ENCODE measurements around the gene CYTIP. TPM values are rescaled to one million over a fixed set of nuclear protein-coding genes. Genes with fewer than 3 reads are reported as not detected.

The CYTIP gene
- total RNA-seq, 5 donors from 2014 or later (not counting 1 experiment from before 2014, with no cell fraction given): 264 to 465 (median 273) TPM

DNA sequence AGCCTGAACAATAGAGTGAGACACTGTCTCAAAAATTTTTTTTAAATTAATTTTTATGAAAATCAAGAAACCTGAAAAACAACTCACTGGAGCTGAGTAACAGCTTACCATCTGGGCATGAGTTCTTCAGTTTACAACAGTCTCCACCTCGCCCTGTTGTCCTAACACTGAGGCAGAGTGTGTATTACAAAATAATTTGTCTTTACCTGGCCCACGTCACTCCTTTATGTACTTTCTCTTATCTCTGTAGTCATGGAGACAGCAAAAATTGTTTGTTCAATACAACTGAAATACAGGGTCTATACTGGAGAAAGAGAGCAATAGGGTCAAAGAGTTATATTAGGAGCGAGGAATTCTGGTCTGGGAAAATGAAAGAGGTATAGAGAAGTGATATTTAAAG lies 48.1 kb downstream of the CYTIP start:
- Mint-ChIP-seq H3K4me1 (peaks cover 5 to 14% (median 13%) of the 10 kb centered on the region in 3 donors), H3K27ac (no peak overlapping the region), H3K4me3 (no peak overlapping the region), H3K27me3 (no peaks in the 10 kb centered on the region), H3K9me3 (peaks cover 15 to 39% (median 28%) of the 10 kb centered on the region in 3 donors), H3K36me3 (peaks cover 41% of the 10 kb centered on the region)
- no peak overlapping the region for H3K27ac ChIP-seq (ENCODE audit: low read length)
- H3K9me3 ChIP-seq: no peaks in the 10 kb centered on the region
- ChIA-PET POLR2A (interaction anchor here (0.6 to 1.2 kb wide), 2 partner anchors 19 to 588 kb away, joined by 3 read pairs; no protein-coding TSS in a partner anchor), CTCF (no interaction called here)
- H3K4me3 ChIP-seq (ENCODE audit: control insufficient read depth in 1 of 2, extremely low read depth in 1 of 2, low read length in 1 of 2): no peak overlapping the region
- no peaks in the 10 kb centered on the region for H3K36me3 ChIP-seq (ENCODE audit: control insufficient read depth in 2 of 2, extremely low read depth in 1 of 2, insufficient read depth in 1 of 2, low read length in 1 of 2)
- no peaks in the 10 kb centered on the region for H3K4me1 ChIP-seq (ENCODE audit: control insufficient read depth in 1 of 2, extremely low read depth in 1 of 2, insufficient read depth in 2 of 2, low read length in 2 of 2)
- no peak for DNase-seq
- peak in 1 of 4 experiments; percentile 57 for ATAC-seq (replicated peaks in 1 of 4)
- no peaks in the 10 kb centered on the region for H3K27me3 ChIP-seq (replicated peaks in 1 of 2; ENCODE audit: control insufficient read depth in 2 of 2, extremely low read depth in 1 of 2, insufficient read depth in 2 of 2, low read length in 1 of 2)
- WGBS (ENCODE audit: insufficient coverage): 100% methylated on average over 2 of the region's 3 CpGs

DNA sequence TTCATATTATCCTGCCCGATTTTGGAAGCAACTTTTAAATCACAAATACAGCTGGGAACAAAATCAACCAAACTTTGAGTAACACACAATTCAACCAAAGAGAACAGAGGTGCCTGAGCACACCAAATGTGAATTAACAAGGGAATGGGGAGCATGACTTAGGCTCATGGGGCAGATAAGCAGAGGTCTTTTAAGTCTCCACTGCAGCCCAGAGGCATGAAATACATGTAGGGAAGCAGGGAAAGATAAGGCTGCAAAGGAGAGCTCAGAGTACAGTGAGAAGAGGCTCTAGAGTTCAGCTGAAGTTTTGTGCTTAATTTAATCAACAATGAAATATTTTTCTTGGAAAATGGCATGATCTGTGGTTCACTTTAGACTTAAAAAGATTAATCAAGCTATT lies 49.0 kb downstream of the CYTIP start:
- Histone ChIP-seq H3K9me3 (no peaks in the 10 kb centered on the region), H3K36me3 (ENCODE audit: control insufficient read depth in 2 of 2, extremely low read depth in 1 of 2, insufficient read depth in 1 of 2, low read length in 1 of 2) (no peaks in the 10 kb centered on the region), H3K4me1 (ENCODE audit: control insufficient read depth in 1 of 2, extremely low read depth in 1 of 2, insufficient read depth in 2 of 2, low read length in 2 of 2) (no peaks in the 10 kb centered on the region), H3K27ac (ENCODE audit: low read length) (no peak overlapping the region), H3K27me3 (replicated peaks in 1 of 2; ENCODE audit: control insufficient read depth in 2 of 2, extremely low read depth in 1 of 2, insufficient read depth in 2 of 2, low read length in 1 of 2) (no peaks in the 10 kb centered on the region), H3K4me3 (ENCODE audit: control insufficient read depth in 1 of 2, extremely low read depth in 1 of 2, low read length in 1 of 2) (no peak overlapping the region)
- ChIA-PET CTCF (no interaction called here), POLR2A (interaction anchor here in 1 of 2 donors (1.2 kb wide), 1 partner anchor 20 kb away, joined by 3 read pairs; no protein-coding TSS in a partner anchor)
- no CpG with 5 or more reads among the region's 1 CpG for WGBS (ENCODE audit: insufficient coverage)
- no peak overlapping the region for H3K27ac Mint-ChIP-seq
- peaks cover 39% of the 10 kb centered on the region for H3K36me3 Mint-ChIP-seq
- peaks cover 13 to 40% (median 23%) of the 10 kb centered on the region in 3 donors for H3K9me3 Mint-ChIP-seq
- H3K4me3 Mint-ChIP-seq: no peak overlapping the region
- DNase-seq (no peak), ATAC-seq (replicated peaks in 1 of 4) (no peak)
- H3K4me1 Mint-ChIP-seq: peaks cover 2 to 10% (median 7%) of the 10 kb centered on the region in 3 donors
- no peaks in the 10 kb centered on the region for H3K27me3 Mint-ChIP-seq

DNA sequence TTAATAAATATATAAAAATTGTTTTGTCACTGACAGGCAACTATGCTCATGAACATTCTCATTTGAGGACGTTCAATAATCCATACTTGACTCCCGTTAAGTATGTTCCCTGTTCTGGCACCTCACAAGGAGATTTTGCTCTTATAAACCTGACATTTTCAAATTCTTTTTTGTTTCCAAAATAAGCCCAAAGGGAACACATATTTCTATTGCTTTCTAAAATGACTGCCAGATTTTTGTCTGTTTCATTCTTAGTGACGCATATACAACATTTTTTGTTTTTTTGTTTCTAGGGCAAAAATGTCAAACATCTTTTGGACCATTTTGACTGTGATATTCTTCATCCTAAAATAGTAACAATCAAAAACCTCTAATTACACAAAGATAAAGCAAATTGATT lies 50.5 kb downstream of the CYTIP start:
- H3K4me1 Mint-ChIP-seq: peaks cover 8 to 18% (median 18%) of the 10 kb centered on the region in 3 donors
- peaks cover 25 to 41% (median 25%) of the 10 kb centered on the region in 3 donors for H3K9me3 Mint-ChIP-seq
- CTCF ChIA-PET: no interaction called here
- H3K36me3 ChIP-seq (ENCODE audit: control insufficient read depth in 2 of 2, extremely low read depth in 1 of 2, insufficient read depth in 1 of 2, low read length in 1 of 2): no peaks in the 10 kb centered on the region
- DNase-seq: no peak
- no peaks in the 10 kb centered on the region for H3K4me1 ChIP-seq (ENCODE audit: control insufficient read depth in 1 of 2, extremely low read depth in 1 of 2, insufficient read depth in 2 of 2, low read length in 2 of 2)
- no peak overlapping the region for H3K27ac Mint-ChIP-seq
- 100% methylated on average over 2 of the region's 3 CpGs for WGBS (ENCODE audit: insufficient coverage)
- no peaks in the 10 kb centered on the region for H3K27me3 ChIP-seq (replicated peaks in 1 of 2; ENCODE audit: control insufficient read depth in 2 of 2, extremely low read depth in 1 of 2, insufficient read depth in 2 of 2, low read length in 1 of 2)
- H3K9me3 ChIP-seq: no peaks in the 10 kb centered on the region
- POLR2A ChIA-PET: interaction anchor here in 1 of 2 donors (0.7 kb wide), 1 partner anchor 99 kb away, joined by 3 read pairs; no protein-coding TSS in a partner anchor
- no peaks in the 10 kb centered on the region for H3K27me3 Mint-ChIP-seq
- no peak overlapping the region for H3K4me3 Mint-ChIP-seq
- no peak for ATAC-seq (replicated peaks in 1 of 4)
- no peak overlapping the region for H3K4me3 ChIP-seq (ENCODE audit: control insufficient read depth in 1 of 2, extremely low read depth in 1 of 2, low read length in 1 of 2)
- no peak overlapping the region for H3K27ac ChIP-seq (ENCODE audit: low read length)
- H3K36me3 Mint-ChIP-seq: peaks cover 38% of the 10 kb centered on the region

DNA sequence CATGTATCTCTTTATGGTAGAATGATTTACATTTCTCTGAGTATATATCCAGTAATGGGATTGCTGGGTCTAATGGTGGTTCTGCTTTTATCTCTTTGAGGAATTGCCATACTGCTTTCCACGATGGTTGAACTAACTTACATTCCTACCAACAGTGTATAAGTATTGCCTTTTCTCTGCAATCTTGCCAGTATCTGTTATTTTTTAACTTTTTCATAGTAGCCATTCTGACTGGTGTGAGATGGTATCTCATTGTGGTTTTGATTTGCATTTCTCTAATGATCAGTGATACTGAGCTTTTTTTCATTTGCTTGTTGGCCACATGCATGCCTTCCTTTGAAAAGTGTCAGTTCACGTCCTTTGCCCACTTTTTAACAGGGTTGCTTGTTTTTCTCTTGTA lies 55.1 kb downstream of the CYTIP start:
- Mint-ChIP-seq H3K36me3 (peaks cover 42% of the 10 kb centered on the region), H3K27ac (peak overlapping the region; percentile 55 to 62), H3K9me3 (peaks cover 25 to 54% (median 28%) of the 10 kb centered on the region in 3 donors), H3K4me1 (peaks cover 42 to 55% (median 52%) of the 10 kb centered on the region in 3 donors), H3K27me3 (no peaks in the 10 kb centered on the region), H3K4me3 (no peak overlapping the region)
- DNase-seq (no peak), ATAC-seq (replicated peaks in 1 of 4) (no peak)
- H3K27ac ChIP-seq (ENCODE audit: low read length): no peak overlapping the region
- H3K36me3 ChIP-seq (ENCODE audit: control insufficient read depth in 2 of 2, extremely low read depth in 1 of 2, insufficient read depth in 1 of 2, low read length in 1 of 2): no peaks in the 10 kb centered on the region
- H3K4me1 ChIP-seq (ENCODE audit: control insufficient read depth in 1 of 2, extremely low read depth in 1 of 2, insufficient read depth in 2 of 2, low read length in 2 of 2): peaks cover 0 to 8% of the 10 kb centered on the region in 2 experiments
- 100% methylated on average over 1 of the region's 2 CpGs for WGBS (ENCODE audit: insufficient coverage)
- no peaks in the 10 kb centered on the region for H3K27me3 ChIP-seq (replicated peaks in 1 of 2; ENCODE audit: control insufficient read depth in 2 of 2, extremely low read depth in 1 of 2, insufficient read depth in 2 of 2, low read length in 1 of 2)
- ChIA-PET CTCF (interaction anchor here in 1 of 2 donors (0.6 kb wide), 1 partner anchor 87 kb away, joined by 3 read pairs; no protein-coding TSS in a partner anchor), POLR2A (interaction anchor here in 1 of 2 donors (0.7 kb wide), 1 partner anchor 56 kb away, joined by 3 read pairs; no protein-coding TSS in a partner anchor)
- no peak overlapping the region for H3K4me3 ChIP-seq (ENCODE audit: control insufficient read depth in 1 of 2, extremely low read depth in 1 of 2, low read length in 1 of 2)
- H3K9me3 ChIP-seq: no peaks in the 10 kb centered on the region

- Histone ChIP-seq H3K36me3 (ENCODE audit: control insufficient read depth in 2 of 2, extremely low read depth in 1 of 2, insufficient read depth in 1 of 2, low read length in 1 of 2) (no peaks in the 10 kb centered on the region), H3K4me3 (ENCODE audit: control insufficient read depth in 1 of 2, extremely low read depth in 1 of 2, low read length in 1 of 2) (no peak overlapping the region), H3K27ac (ENCODE audit: low read length) (no peak overlapping the region), H3K9me3 (no peaks in the 10 kb centered on the region), H3K4me1 (ENCODE audit: control insufficient read depth in 1 of 2, extremely low read depth in 1 of 2, insufficient read depth in 2 of 2, low read length in 2 of 2) (peaks cover 0 to 9% of the 10 kb centered on the region in 2 experiments), H3K27me3 (replicated peaks in 1 of 2; ENCODE audit: control insufficient read depth in 2 of 2, extremely low read depth in 1 of 2, insufficient read depth in 2 of 2, low read length in 1 of 2) (no peaks in the 10 kb centered on the region)
- Mint-ChIP-seq H3K4me1 (peaks cover 46 to 61% (median 53%) of the 10 kb centered on the region in 3 donors), H3K36me3 (peaks cover 34% of the 10 kb centered on the region), H3K27me3 (no peaks in the 10 kb centered on the region), H3K4me3 (peak overlapping the region in 1 of 3 donors; percentile 7), H3K27ac (peak overlapping the region; percentile 79 to 89), H3K9me3 (peaks cover 22 to 46% (median 24%) of the 10 kb centered on the region in 3 donors)
- ChIA-PET CTCF (no interaction called here), POLR2A (interaction anchor here in 1 of 2 donors (0.6 kb wide), 1 partner anchor 83 kb away, joined by 3 read pairs; no protein-coding TSS in a partner anchor)
- DNase-seq (no peak), ATAC-seq (replicated peaks in 1 of 4) (no peak)
- no CpG with 5 or more reads among the region's 1 CpG for WGBS (ENCODE audit: insufficient coverage)
Measured at GRCh38 chr2:157386747-157387146, 57.1 kb downstream of the CYTIP start.

GRCh38 chr2:157386247-157386646 lies 57.6 kb downstream of the CYTIP start:
- Mint-ChIP-seq H3K4me1 (peaks cover 51 to 61% (median 58%) of the 10 kb centered on the region in 3 donors), H3K9me3 (peaks cover 19 to 41% (median 20%) of the 10 kb centered on the region in 3 donors), H3K27ac (peak overlapping the region; percentile 79 to 89), H3K27me3 (no peaks in the 10 kb centered on the region), H3K4me3 (peak overlapping the region in 1 of 3 donors; percentile 7), H3K36me3 (peaks cover 29% of the 10 kb centered on the region)
- H3K4me1 ChIP-seq (ENCODE audit: control insufficient read depth in 1 of 2, extremely low read depth in 1 of 2, insufficient read depth in 2 of 2, low read length in 2 of 2): peaks cover 0 to 14% of the 10 kb centered on the region in 2 experiments
- H3K4me3 ChIP-seq (ENCODE audit: control insufficient read depth in 1 of 2, extremely low read depth in 1 of 2, low read length in 1 of 2): no peak overlapping the region
- H3K27ac ChIP-seq (ENCODE audit: low read length): no peak overlapping the region
- no peaks in the 10 kb centered on the region for H3K9me3 ChIP-seq
- CTCF ChIA-PET: interaction anchor here in 1 of 2 donors (0.6 kb wide), 1 partner anchor 524 kb away, joined by 5 read pairs; no protein-coding TSS in a partner anchor
- ATAC-seq (replicated peaks in 1 of 4) (peak in 3 of 4 experiments; percentile 20 to 26 (median 26)), DNase-seq (no peak)
- H3K27me3 ChIP-seq (replicated peaks in 1 of 2; ENCODE audit: control insufficient read depth in 2 of 2, extremely low read depth in 1 of 2, insufficient read depth in 2 of 2, low read length in 1 of 2): no peaks in the 10 kb centered on the region
- POLR2A ChIA-PET: interaction anchor here in 1 of 2 donors (0.6 kb wide), 1 partner anchor 84 kb away, joined by 3 read pairs; no protein-coding TSS in a partner anchor
- WGBS (ENCODE audit: insufficient coverage): 70% methylated on average over 1 of the region's 1 CpG
- no peaks in the 10 kb centered on the region for H3K36me3 ChIP-seq (ENCODE audit: control insufficient read depth in 2 of 2, extremely low read depth in 1 of 2, insufficient read depth in 1 of 2, low read length in 1 of 2)
